ENCODE results near the gene RHBDF2. TPM values are rescaled to one million over a fixed set of nuclear protein-coding genes. Genes with fewer than 3 reads are reported as not detected.

RHBDF2 gene
- total RNA-seq, 3 donors from 2014 or later (not counting 1 experiment from before 2014, with no cell fraction given) = 194 to 233 (median 202) TPM

DNA sequence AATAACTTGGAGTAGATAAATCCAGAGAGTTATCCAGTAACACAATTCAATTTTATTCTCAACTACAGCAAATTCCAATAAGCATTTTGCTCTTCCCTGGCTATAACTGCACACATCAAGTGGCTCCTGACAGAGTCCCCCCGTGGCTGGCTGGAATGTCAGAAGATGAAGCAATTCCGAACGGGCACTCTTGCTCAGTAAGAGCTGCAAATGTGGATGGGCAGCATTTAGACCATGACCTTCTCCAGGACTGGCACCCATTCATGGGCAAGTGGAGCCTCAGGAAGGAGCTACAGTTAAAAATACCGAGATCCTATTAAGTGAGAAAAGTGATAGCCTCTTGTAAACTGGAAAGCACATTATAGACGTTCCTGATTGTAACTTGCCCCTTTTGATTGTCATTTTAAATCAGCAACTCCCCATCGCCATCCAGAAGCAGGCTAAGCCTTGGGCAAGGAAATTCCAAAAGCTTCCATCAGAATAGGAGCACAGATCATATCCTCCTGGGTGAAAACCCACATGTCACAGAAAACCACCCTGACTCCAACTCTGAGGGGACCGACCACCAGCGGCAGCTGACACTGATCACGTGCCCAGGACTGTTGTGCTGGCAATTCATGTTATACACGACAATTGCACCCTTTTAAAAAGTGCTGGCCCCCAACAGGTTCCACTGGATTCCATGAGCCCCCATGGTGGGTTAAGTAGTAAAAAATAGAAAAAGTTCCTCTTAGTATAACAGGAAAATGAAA is 55.4 kb downstream of the RHBDF2 start:
- H3K9me3 ChIP-seq (ENCODE audit: control insufficient read depth, insufficient read depth, low read length) = no peaks in the 10 kb centered on the region
- peaks cover 17% of the 10 kb centered on the region for H3K4me1 ChIP-seq (ENCODE audit: control insufficient read depth, insufficient read depth, low read length)
- H3K4me3 ChIP-seq (ENCODE audit: low read length) = no peak overlapping the region
- H3K9me3 Mint-ChIP-seq = no peaks in the 10 kb centered on the region
- ATAC-seq = no peak
- no peaks in the 10 kb centered on the region for H3K27me3 Mint-ChIP-seq (ENCODE audit: low read depth in 2 of 2)
- intact Hi-C loops (cut with micrococcal nuclease) = no loop called here
- no peaks in the 10 kb centered on the region for H3K36me3 Mint-ChIP-seq
- peaks cover 63 to 67% of the 10 kb centered on the region in 2 donors for H3K4me1 Mint-ChIP-seq
- H3K27ac Mint-ChIP-seq = no peak overlapping the region
- TF ChIP-seq, protein P1, sequence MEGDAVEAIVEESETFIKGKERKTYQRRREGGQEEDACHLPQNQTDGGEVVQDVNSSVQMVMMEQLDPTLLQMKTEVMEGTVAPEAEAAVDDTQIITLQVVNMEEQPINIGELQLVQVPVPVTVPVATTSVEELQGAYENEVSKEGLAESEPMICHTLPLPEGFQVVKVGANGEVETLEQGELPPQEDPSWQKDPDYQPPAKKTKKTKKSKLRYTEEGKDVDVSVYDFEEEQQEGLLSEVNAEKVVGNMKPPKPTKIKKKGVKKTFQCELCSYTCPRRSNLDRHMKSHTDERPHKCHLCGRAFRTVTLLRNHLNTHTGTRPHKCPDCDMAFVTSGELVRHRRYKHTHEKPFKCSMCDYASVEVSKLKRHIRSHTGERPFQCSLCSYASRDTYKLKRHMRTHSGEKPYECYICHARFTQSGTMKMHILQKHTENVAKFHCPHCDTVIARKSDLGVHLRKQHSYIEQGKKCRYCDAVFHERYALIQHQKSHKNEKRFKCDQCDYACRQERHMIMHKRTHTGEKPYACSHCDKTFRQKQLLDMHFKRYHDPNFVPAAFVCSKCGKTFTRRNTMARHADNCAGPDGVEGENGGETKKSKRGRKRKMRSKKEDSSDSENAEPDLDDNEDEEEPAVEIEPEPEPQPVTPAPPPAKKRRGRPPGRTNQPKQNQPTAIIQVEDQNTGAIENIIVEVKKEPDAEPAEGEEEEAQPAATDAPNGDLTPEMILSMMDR (IDR thresholded peaks at IDR 0.05) = no peak
- H3K27ac ChIP-seq (ENCODE audit: low read length) = no peak overlapping the region
- WGBS (ENCODE audit: insufficient coverage) = 92% methylated on average over 10 of the region's 10 CpGs
- no peak overlapping the region for H3K4me3 Mint-ChIP-seq
- H3K27me3 ChIP-seq (ENCODE audit: control insufficient read depth, insufficient read depth, low read length) = no peaks in the 10 kb centered on the region
- no peaks in the 10 kb centered on the region for H3K36me3 ChIP-seq (ENCODE audit: control insufficient read depth, insufficient read depth, low read length)
- no peak for DNase-seq

DNA sequence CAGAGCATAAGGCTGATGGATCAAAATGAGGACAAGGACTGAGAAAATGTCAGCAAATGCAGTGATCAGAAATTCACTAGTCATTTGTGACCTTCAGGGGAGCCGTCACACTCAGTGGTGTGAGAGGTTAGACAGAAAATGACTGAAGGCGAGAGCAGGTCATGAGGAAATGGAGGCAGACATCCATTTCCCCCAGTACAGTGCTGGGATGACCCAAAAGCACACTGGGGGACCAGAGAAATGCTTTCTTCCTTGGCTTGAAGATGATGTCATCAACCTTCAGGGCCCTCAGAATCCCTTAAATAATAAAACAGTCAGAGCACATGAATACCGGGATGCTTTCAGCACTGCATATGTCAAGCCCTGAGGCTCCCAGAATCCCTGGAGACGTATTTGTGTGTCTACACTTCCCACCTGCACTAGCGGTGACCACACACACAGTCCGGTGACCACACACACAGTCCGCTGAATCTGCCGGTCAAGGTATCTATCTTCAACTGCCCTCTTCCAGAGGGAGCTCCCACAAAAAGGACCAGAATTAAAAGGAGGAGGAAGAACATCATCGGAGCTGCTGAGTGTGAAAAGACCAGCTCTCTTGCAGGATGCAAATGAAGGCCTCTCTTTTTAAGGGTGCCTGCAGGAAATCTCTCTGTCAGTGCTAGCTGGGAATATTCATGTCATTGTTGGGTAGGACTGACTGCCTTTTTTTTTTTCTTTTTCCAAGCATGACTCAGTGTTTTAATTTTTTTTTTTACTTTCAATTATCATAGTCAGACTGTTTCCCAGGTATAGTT is 56.5 kb downstream of the RHBDF2 start:
- ATAC-seq (no peak), DNase-seq (no peak)
- Mint-ChIP-seq H3K4me1 (peaks cover 64 to 73% of the 10 kb centered on the region in 2 donors), H3K27ac (peak overlapping the region in 1 of 2 donors; percentile 4), H3K27me3 (ENCODE audit: low read depth in 2 of 2) (no peaks in the 10 kb centered on the region), H3K36me3 (no peaks in the 10 kb centered on the region), H3K4me3 (no peak overlapping the region), H3K9me3 (no peaks in the 10 kb centered on the region)
- no peaks in the 10 kb centered on the region for H3K27me3 ChIP-seq (ENCODE audit: control insufficient read depth, insufficient read depth, low read length)
- H3K4me1 ChIP-seq (ENCODE audit: control insufficient read depth, insufficient read depth, low read length) = peaks cover 18% of the 10 kb centered on the region
- intact Hi-C loops (cut with micrococcal nuclease) = no loop called here
- TF ChIP-seq, protein P1 (IDR thresholded peaks at IDR 0.05) = no peak
- H3K9me3 ChIP-seq (ENCODE audit: control insufficient read depth, insufficient read depth, low read length) = no peaks in the 10 kb centered on the region
- no peaks in the 10 kb centered on the region for H3K36me3 ChIP-seq (ENCODE audit: control insufficient read depth, insufficient read depth, low read length)
- 71% methylated on average over 9 of the region's 9 CpGs for whole genome bisulfite sequencing (ENCODE audit: insufficient coverage)
- no peak overlapping the region for H3K27ac ChIP-seq (ENCODE audit: low read length)
- H3K4me3 ChIP-seq (ENCODE audit: low read length) = no peak overlapping the region

DNA sequence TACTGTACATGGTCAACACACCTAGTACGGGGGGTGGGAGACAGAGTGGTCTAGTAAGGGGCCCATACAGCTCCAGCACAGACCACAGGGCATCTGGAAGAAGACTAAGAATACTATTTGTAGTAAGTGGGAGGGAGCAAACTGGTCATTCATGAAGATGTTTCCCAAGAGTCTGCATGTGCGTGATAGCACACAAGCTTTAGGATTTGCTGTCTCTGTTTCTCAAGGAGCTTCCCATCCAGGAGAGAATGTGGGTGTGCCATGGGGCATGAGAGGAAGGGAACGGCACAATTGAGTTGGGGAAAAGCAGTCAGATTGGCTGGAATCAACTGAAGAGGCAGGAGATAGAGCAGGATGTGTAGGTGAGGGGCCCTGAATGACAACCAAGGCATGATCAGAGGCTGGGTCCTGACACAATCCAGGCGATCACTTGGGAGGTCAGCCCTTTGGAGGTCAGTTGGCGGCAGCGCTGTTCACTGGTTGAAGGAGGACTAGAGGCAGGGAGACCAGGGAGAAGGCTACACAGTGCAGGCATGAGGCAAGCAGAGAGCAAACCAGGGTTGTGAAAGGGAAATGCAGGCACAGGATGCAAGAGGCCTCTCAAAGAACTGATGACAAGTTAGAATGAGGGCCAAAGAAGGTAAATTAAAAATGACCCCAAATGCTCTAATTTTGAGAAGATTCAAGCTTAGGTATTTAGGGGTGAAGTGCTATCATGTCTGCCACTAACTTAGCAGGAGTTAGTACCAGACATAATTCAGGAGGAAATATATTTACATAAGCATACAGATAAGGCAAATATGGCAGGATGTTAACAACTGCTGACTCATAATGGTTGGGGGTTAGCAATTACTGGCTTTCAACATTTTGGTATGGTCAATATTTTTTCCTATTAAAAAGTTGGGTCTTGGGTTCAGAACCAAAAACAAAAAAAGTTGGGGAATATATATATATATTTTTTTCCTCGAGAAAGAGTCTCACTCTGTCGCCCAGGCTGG is 58.6 kb downstream of the RHBDF2 start:
- Histone ChIP-seq H3K27me3 (ENCODE audit: control insufficient read depth, insufficient read depth, low read length) (no peaks in the 10 kb centered on the region), H3K4me1 (ENCODE audit: control insufficient read depth, insufficient read depth, low read length) (peaks cover 22% of the 10 kb centered on the region), H3K4me3 (ENCODE audit: low read length) (no peak overlapping the region), H3K36me3 (ENCODE audit: control insufficient read depth, insufficient read depth, low read length) (no peaks in the 10 kb centered on the region), H3K27ac (ENCODE audit: low read length) (no peak overlapping the region), H3K9me3 (ENCODE audit: control insufficient read depth, insufficient read depth, low read length) (no peaks in the 10 kb centered on the region)
- Mint-ChIP-seq H3K9me3 (no peaks in the 10 kb centered on the region), H3K27me3 (ENCODE audit: low read depth in 2 of 2) (no peaks in the 10 kb centered on the region), H3K4me1 (peaks cover 60 to 80% of the 10 kb centered on the region in 2 donors), H3K27ac (peak overlapping the region; percentile 59 to 86), H3K36me3 (no peaks in the 10 kb centered on the region), H3K4me3 (peak overlapping the region; percentile 26)
- no peak for DNase-seq
- TF ChIP-seq, protein P1 (IDR thresholded peaks at IDR 0.05) = no peak
- intact Hi-C loops (cut with micrococcal nuclease) = no loop called here
- peak; percentile 16 to 35 (median 34) for ATAC-seq
- 96% methylated on average over 8 of the region's 8 CpGs for WGBS (ENCODE audit: insufficient coverage)
